ENCODE data around the gene HDLBP. TPM values are rescaled to one million over a fixed set of nuclear protein-coding genes. Genes with fewer than 3 reads are reported as not detected.

HDLBP gene
- total RNA-seq, 1 donor from 2014 or later: 300 TPM

GRCh38 chr2:241269707-241270520, 45.6 kb downstream of the HDLBP start:
- intact Hi-C loops (cut with DNase I): loop anchor here (5.0 kb wide), 1 partner anchor 47 kb away; the partner anchor contains the start of genes HDLBP and SEPTIN2
- H3K4me1 ChIP-seq: peaks cover 57% of the 10 kb centered on the region
- peak overlapping the region in 1 of 2 donors; percentile 8 for H3K4me3 ChIP-seq
- no peaks in the 10 kb centered on the region for H3K27me3 ChIP-seq
- H3K9me3 ChIP-seq: no peaks in the 10 kb centered on the region
- TF ChIP-seq POLR2AphosphoS5 (IDR thresholded peaks at IDR 0.05; ENCODE audit: insufficient read depth in 1 of 2, low read depth in 1 of 2) (no peak), CTCF (IDR thresholded peaks at IDR 0.05) (no peak), POLR2A (IDR thresholded peaks at IDR 0.05) (no peak)
- peaks cover 0 to 23% of the 10 kb centered on the region in 2 donors for H3K36me3 ChIP-seq
- DNase-seq (ENCODE audit: extremely low spot score in 2 of 2): no peak
- H3K27ac ChIP-seq: no peak overlapping the region

GRCh38 chr2:241268716-241269445, 46.6 kb downstream of the HDLBP start:
- Histone ChIP-seq H3K27ac (no peak overlapping the region), H3K4me1 (peaks cover 54% of the 10 kb centered on the region), H3K9me3 (no peaks in the 10 kb centered on the region), H3K27me3 (no peaks in the 10 kb centered on the region), H3K36me3 (peaks cover 0 to 32% of the 10 kb centered on the region in 2 donors), H3K4me3 (no peak overlapping the region)
- no peak for DNase-seq (ENCODE audit: extremely low spot score in 2 of 2)
- TF ChIP-seq POLR2A (IDR thresholded peaks at IDR 0.05) (no peak), CTCF (IDR thresholded peaks at IDR 0.05) (no peak), POLR2AphosphoS5 (IDR thresholded peaks at IDR 0.05; ENCODE audit: insufficient read depth in 1 of 2, low read depth in 1 of 2) (no peak)
- intact Hi-C loops (cut with DNase I): no loop called here

GRCh38 chr2:241268306-241268705, 47.2 kb downstream of the HDLBP start:
- no peak overlapping the region for H3K27ac ChIP-seq
- intact Hi-C loops (cut with DNase I): no loop called here
- H3K36me3 ChIP-seq: peaks cover 0 to 38% of the 10 kb centered on the region in 2 donors
- DNase-seq (ENCODE audit: extremely low spot score in 2 of 2): no peak
- no peaks in the 10 kb centered on the region for H3K9me3 ChIP-seq
- no peaks in the 10 kb centered on the region for H3K27me3 ChIP-seq
- TF ChIP-seq POLR2AphosphoS5 (IDR thresholded peaks at IDR 0.05; ENCODE audit: insufficient read depth in 1 of 2, low read depth in 1 of 2): no peak
- no peak for TF ChIP-seq POLR2A (IDR thresholded peaks at IDR 0.05)
- TF ChIP-seq CTCF (IDR thresholded peaks at IDR 0.05): no peak
- no peak overlapping the region for H3K4me3 ChIP-seq
- H3K4me1 ChIP-seq: peaks cover 48% of the 10 kb centered on the region

GRCh38 chr2:241267249-241268067, 48.0 kb downstream of the HDLBP start:
- no peak for DNase-seq (ENCODE audit: extremely low spot score in 2 of 2)
- no peak overlapping the region for H3K27ac ChIP-seq
- no peaks in the 10 kb centered on the region for H3K27me3 ChIP-seq
- H3K36me3 ChIP-seq: peaks cover 0 to 46% of the 10 kb centered on the region in 2 donors
- no peak overlapping the region for H3K4me3 ChIP-seq
- TF ChIP-seq POLR2A (IDR thresholded peaks at IDR 0.05): no peak
- no peak for TF ChIP-seq CTCF (IDR thresholded peaks at IDR 0.05)
- no peak for TF ChIP-seq POLR2AphosphoS5 (IDR thresholded peaks at IDR 0.05; ENCODE audit: insufficient read depth in 1 of 2, low read depth in 1 of 2)
- intact Hi-C loops (cut with DNase I): no loop called here
- peaks cover 44% of the 10 kb centered on the region for H3K4me1 ChIP-seq
- H3K9me3 ChIP-seq: no peaks in the 10 kb centered on the region
